CD8-positive, alpha-beta memory T cell (primary cell): Measurements from ENCODE around the gene RCN2. TPM values are rescaled to one million over a fixed set of nuclear protein-coding genes. Genes with fewer than 3 reads are reported as not detected.

Experiments
- CTCF ChIA-PET: fragments of 350-600 bp; sonication (Branson Sonifier 250); formaldehyde crosslinking; loops from one replicate; lab custom pipeline; 2021; ENCODE audit warnings: antibody characterized with exemption; lab: Charles Lee
- POLR2A ChIA-PET: fragments of 350-600 bp; sonication (Branson Sonifier 250); formaldehyde crosslinking; loops from one replicate; lab custom pipeline; 2021; ENCODE audit warnings: antibody characterized with exemption; lab: Charles Lee
- DNase-seq, 5 donors: peaks; one replicate each; pipeline versions ENCODE4 v3.0.0 to v3.0.0-alpha.2; 2020 to 2022; ENCODE audit warnings: mixed read lengths in 1 of 5
- H3K27ac ChIP-seq: one replicate; pipeline ENCODE4 v1.7.0; 2013; ENCODE audit warnings: low read depth, mild to moderate bottlenecking, low read length, moderate library complexity
- H3K27me3 ChIP-seq: 2 replicates; pipeline ENCODE4 v1.7.0; 2013; ENCODE audit warnings: low read length, mild to moderate bottlenecking; ENCODE audit not compliant: insufficient read depth, poor library complexity, severe bottlenecking
- H3K36me3 ChIP-seq: 2 replicates; pipeline ENCODE4 v1.7.0; 2013; ENCODE audit warnings: mild to moderate bottlenecking, low read length, moderate library complexity; ENCODE audit not compliant: insufficient read depth
- H3K4me1 ChIP-seq: 2 replicates; pipeline ENCODE4 v1.7.0; 2013; ENCODE audit warnings: mild to moderate bottlenecking, low read length, moderate library complexity; ENCODE audit not compliant: insufficient read depth
- H3K4me3 ChIP-seq: 2 replicates; pipeline ENCODE4 v1.7.0; 2013; ENCODE audit warnings: mild to moderate bottlenecking, low read length
- H3K9me3 ChIP-seq: 2 replicates; pipeline ENCODE4 v1.7.0; 2013; ENCODE audit warnings: mild to moderate bottlenecking, low read length
- H3K27ac Mint-ChIP-seq, 8 donors: one replicate each; pipeline ENCODE4 v1.8.0; 2020 to 2021; ENCODE audit warnings: mixed read lengths in 8 of 8, mild to moderate bottlenecking in 6 of 8, inconsistent platforms in 3 of 8, moderate library complexity in 3 of 8
- H3K27me3 Mint-ChIP-seq, 2 donors: one replicate each; pipeline ENCODE4 v1.8.0; 2020 to 2021; ENCODE audit warnings: mixed read lengths in 2 of 2, mild to moderate bottlenecking in 1 of 2, moderate library complexity in 1 of 2
- H3K36me3 Mint-ChIP-seq, 3 donors: one replicate each; pipeline ENCODE4 v1.8.0; 2020 to 2021; ENCODE audit warnings: mixed read lengths in 3 of 3, inconsistent platforms in 1 of 3, mild to moderate bottlenecking in 1 of 3
- H3K4me1 Mint-ChIP-seq, 3 donors: one replicate each; pipeline ENCODE4 v1.8.0; 2020 to 2021; ENCODE audit warnings: mixed read lengths in 3 of 3, inconsistent platforms in 1 of 3, mild to moderate bottlenecking in 1 of 3
- H3K4me3 Mint-ChIP-seq, 7 donors: one replicate each; pipeline ENCODE4 v1.8.0; 2020 to 2021; ENCODE audit warnings: mixed read lengths in 7 of 7, mild to moderate bottlenecking in 6 of 7, moderate library complexity in 4 of 7, inconsistent platforms in 2 of 7
- H3K9me3 Mint-ChIP-seq, 5 donors: one replicate each; pipeline ENCODE4 v1.8.0; 2020 to 2022; ENCODE audit warnings: mixed read lengths in 5 of 5, mild to moderate bottlenecking in 3 of 5, moderate library complexity in 2 of 5, inconsistent platforms in 1 of 5
- polyA plus RNA-seq: library from polyadenylated mRNA; unstranded; fragments of 300-500 nt; fragmentation: Illumina TruSeq; gene quantifications from one replicate; pipeline ENCODE4 v1.2.3, GENCODE V29; 2021
- total RNA-seq, 2 experiments: library from RNA; stranded (reverse); gene quantifications; one replicate each; pipeline ENCODE4 v1.2.3, GENCODE V29; 2021

Gene RCN2
- total and polyA plus RNA-seq, 3 experiments from 2014 or later: 35.9 to 54.2 (median 37.1) TPM

DNA sequence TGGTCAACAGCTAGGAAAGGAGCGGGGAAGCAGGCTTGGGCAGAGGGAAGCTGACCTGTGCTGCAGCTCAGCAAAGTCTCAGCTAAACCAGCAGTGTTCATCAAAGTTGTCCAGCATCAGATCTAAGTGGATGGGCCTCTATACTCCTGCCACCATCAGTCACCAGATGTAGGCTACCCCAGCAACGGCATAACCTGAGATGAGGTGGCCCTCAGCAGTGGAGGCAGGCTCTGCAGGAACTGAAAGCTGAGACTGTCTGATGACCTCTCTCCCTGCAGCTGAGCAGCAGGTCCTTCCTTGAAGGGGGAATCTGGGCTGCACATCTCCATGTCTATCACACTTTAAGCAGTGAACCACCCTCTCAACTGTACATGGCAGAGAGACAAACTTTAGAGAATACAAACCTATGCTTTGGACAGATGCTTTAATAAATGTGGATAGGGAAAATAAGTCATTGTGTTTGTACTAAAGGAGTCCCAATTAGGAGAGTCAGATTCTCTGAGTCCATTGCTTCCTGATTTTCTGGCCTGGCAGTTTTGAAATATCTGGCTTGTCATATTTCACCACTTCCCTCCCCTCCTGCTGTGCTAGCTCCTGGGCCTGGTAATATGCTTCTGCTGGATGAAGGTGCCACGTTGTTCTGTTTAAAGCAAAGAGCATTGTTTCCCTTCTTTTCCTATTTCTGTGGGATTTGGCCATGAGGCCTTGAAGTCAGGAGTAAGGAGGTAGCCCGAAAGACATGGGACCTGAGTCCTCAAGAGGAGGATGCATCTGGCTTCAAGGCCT lies 52.2 kb downstream of the RCN2 start:
- H3K4me1 ChIP-seq: peaks cover 21% of the 10 kb centered on the region
- H3K4me3 ChIP-seq: no peak overlapping the region
- no peak for DNase-seq
- H3K27ac Mint-ChIP-seq: no peak overlapping the region
- H3K27me3 ChIP-seq: no peaks in the 10 kb centered on the region
- no peaks in the 10 kb centered on the region for H3K36me3 ChIP-seq
- peaks cover 0 to 2% of the 10 kb centered on the region in 2 donors for H3K27me3 Mint-ChIP-seq
- H3K4me3 Mint-ChIP-seq: no peak overlapping the region
- no peaks in the 10 kb centered on the region for H3K9me3 Mint-ChIP-seq
- H3K27ac ChIP-seq: no peak overlapping the region
- POLR2A ChIA-PET: interaction anchor here (1.1 kb wide), 1 partner anchor 10 kb away, joined by 3 read pairs; no protein-coding TSS in a partner anchor
- no peaks in the 10 kb centered on the region for H3K36me3 Mint-ChIP-seq
- no peaks in the 10 kb centered on the region for H3K9me3 ChIP-seq
- CTCF ChIA-PET: interaction anchor here (0.9 to 1.0 kb wide), 3 partner anchors 11 to 30 kb away, joined by 3 to 5 read pairs (median 3); partner anchors contain the start of gene PSTPIP1
- H3K4me1 Mint-ChIP-seq: peaks cover 18 to 31% (median 20%) of the 10 kb centered on the region in 3 donors

DNA sequence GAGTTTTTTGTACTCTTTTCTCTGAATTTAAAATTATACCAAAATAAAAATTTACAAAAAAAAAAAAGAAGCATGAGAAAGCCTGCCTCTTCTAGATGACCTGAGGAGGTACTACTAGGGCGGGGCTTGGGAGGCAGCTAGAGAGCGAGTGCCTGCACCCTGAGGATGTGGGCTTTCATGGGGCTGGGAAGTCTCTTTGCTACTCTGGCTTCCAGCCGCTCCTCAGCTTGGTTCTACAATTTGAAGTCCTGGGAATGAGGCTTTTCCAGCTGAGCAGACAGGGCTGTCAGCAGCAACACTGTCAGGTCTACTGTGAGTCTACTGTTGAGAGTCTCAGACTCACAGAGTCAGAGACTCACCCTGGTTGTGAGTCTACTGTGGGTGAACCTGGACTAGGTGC lies 55.2 kb downstream of the RCN2 start:
- peaks cover 0 to 2% of the 10 kb centered on the region in 2 donors for H3K27me3 Mint-ChIP-seq
- no peaks in the 10 kb centered on the region for H3K36me3 Mint-ChIP-seq
- Histone ChIP-seq H3K9me3 (no peaks in the 10 kb centered on the region), H3K4me3 (no peak overlapping the region), H3K36me3 (no peaks in the 10 kb centered on the region), H3K27ac (no peak overlapping the region), H3K4me1 (peaks cover 24% of the 10 kb centered on the region), H3K27me3 (no peaks in the 10 kb centered on the region)
- peaks cover 24 to 46% (median 27%) of the 10 kb centered on the region in 3 donors for H3K4me1 Mint-ChIP-seq
- H3K4me3 Mint-ChIP-seq: no peak overlapping the region
- peak overlapping the region in 5 of 8 donors; percentile 47 to 75 (median 61) for H3K27ac Mint-ChIP-seq
- ChIA-PET POLR2A (interaction anchor here (0.7 to 2.0 kb wide), 2 partner anchors 19 to 27 kb away, joined by 6 read pairs; no protein-coding TSS in a partner anchor), CTCF (interaction anchor here (0.9 to 2.3 kb wide), 3 partner anchors 12 to 38 kb away, joined by 4 to 10 read pairs (median 6); no protein-coding TSS in a partner anchor)
- no peak for DNase-seq
- H3K9me3 Mint-ChIP-seq: no peaks in the 10 kb centered on the region

DNA sequence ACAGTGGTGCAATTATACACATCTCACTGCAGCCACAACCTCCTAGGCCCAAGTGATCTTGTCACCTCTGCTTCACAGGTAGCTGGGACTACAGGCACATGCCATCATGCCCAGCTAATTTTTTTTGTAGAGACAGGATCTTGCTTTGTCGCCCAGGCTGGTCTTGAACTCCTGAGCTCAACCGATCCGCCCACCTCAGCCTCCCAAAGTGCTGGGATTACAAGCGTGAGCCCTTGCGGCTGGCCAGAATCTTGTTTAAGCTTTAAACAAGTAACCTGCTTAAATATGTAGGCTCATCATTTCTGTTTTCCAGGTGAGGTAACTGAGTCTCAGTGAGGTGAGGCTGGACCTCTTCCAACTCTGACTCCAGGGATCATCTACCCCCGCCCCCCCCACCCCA lies 55.7 kb downstream of the RCN2 start:
- no peak for DNase-seq
- Histone ChIP-seq H3K27ac (no peak overlapping the region), H3K4me3 (no peak overlapping the region), H3K9me3 (no peaks in the 10 kb centered on the region), H3K36me3 (no peaks in the 10 kb centered on the region), H3K27me3 (no peaks in the 10 kb centered on the region), H3K4me1 (peaks cover 24% of the 10 kb centered on the region)
- ChIA-PET POLR2A (interaction anchor here (0.6 to 2.0 kb wide), 4 partner anchors 13 to 41 kb away, joined by 3 to 6 read pairs (median 6); no protein-coding TSS in a partner anchor), CTCF (interaction anchor here (0.7 to 2.3 kb wide), 4 partner anchors 13 to 851 kb away, joined by 4 to 10 read pairs (median 6); no protein-coding TSS in a partner anchor)
- peak overlapping the region in 1 of 7 donors; percentile 76 for H3K4me3 Mint-ChIP-seq
- H3K27me3 Mint-ChIP-seq: peaks cover 0 to 2% of the 10 kb centered on the region in 2 donors
- no peaks in the 10 kb centered on the region for H3K36me3 Mint-ChIP-seq
- H3K4me1 Mint-ChIP-seq: peaks cover 27 to 45% (median 28%) of the 10 kb centered on the region in 3 donors
- H3K9me3 Mint-ChIP-seq: no peaks in the 10 kb centered on the region
- H3K27ac Mint-ChIP-seq: peak overlapping the region in 5 of 8 donors; percentile 7 to 96 (median 58)

DNA sequence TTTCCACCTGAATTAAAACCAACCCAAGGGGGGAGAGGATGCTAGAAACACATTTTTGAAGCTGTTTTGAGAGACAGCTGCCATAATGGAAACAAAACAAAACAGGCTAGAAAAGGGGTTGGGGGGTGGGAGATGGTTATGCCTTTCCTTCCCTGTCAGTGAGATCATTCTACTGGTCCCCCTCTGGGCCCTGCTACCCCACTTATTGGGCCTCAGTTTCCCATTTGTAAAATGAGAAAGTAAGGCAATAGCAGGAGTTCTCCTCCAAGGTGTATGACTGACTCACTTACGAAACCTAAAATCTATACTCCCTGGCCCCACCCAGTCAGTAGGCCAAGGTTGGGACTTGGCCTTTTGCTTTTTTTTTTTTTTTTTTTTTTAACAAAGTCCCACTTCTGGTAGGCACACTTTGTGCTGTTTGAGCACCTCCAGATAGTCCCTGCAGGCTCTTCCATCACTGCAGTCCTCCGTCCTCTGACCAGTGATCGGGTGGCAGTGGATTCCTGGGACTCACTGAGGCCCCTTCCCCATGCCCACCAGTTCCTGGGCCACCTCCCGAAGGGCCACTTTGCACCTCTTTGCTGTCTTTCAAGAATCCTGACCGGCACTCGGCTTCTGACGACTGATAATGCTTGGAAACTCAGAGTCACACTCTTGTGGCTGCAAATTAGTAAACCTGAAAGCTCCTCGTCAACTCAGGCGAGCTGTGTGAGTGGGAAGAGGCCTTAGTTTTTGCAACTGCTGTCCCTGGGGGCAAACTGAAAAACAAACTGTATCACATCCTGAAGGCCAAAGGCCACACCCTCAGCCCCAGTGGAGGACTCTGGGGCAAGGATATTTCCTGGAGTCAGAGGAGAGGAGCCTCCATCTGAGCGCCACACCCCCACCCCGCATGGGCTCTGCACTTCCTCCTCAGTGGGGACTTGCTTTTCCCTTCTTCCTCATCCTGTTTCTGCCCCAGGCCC lies 56.6 kb downstream of the RCN2 start:
- ChIA-PET CTCF (interaction anchor here (0.8 to 2.3 kb wide), 3 partner anchors 19 to 36 kb away, joined by 3 to 10 read pairs (median 6); no protein-coding TSS in a partner anchor), POLR2A (interaction anchor here (0.6 to 2.0 kb wide), 6 partner anchors 9 to 40 kb away, joined by 3 to 6 read pairs (median 4); no protein-coding TSS in a partner anchor)
- H3K36me3 ChIP-seq: no peaks in the 10 kb centered on the region
- peak in 1 of 5 donors; percentile 51 for DNase-seq
- no peaks in the 10 kb centered on the region for H3K9me3 Mint-ChIP-seq
- peaks cover 31 to 54% (median 37%) of the 10 kb centered on the region in 3 donors for H3K4me1 Mint-ChIP-seq
- no peaks in the 10 kb centered on the region for H3K9me3 ChIP-seq
- peak overlapping the region; percentile 6 to 86 (median 59) for H3K4me3 Mint-ChIP-seq
- H3K4me3 ChIP-seq: no peak overlapping the region
- H3K27ac Mint-ChIP-seq: peak overlapping the region; percentile 52 to 96 (median 90)
- no peaks in the 10 kb centered on the region for H3K27me3 ChIP-seq
- peak overlapping the region; percentile 16 for H3K27ac ChIP-seq
- no peaks in the 10 kb centered on the region for H3K36me3 Mint-ChIP-seq
- no peaks in the 10 kb centered on the region for H3K27me3 Mint-ChIP-seq
- peaks cover 26% of the 10 kb centered on the region for H3K4me1 ChIP-seq

DNA sequence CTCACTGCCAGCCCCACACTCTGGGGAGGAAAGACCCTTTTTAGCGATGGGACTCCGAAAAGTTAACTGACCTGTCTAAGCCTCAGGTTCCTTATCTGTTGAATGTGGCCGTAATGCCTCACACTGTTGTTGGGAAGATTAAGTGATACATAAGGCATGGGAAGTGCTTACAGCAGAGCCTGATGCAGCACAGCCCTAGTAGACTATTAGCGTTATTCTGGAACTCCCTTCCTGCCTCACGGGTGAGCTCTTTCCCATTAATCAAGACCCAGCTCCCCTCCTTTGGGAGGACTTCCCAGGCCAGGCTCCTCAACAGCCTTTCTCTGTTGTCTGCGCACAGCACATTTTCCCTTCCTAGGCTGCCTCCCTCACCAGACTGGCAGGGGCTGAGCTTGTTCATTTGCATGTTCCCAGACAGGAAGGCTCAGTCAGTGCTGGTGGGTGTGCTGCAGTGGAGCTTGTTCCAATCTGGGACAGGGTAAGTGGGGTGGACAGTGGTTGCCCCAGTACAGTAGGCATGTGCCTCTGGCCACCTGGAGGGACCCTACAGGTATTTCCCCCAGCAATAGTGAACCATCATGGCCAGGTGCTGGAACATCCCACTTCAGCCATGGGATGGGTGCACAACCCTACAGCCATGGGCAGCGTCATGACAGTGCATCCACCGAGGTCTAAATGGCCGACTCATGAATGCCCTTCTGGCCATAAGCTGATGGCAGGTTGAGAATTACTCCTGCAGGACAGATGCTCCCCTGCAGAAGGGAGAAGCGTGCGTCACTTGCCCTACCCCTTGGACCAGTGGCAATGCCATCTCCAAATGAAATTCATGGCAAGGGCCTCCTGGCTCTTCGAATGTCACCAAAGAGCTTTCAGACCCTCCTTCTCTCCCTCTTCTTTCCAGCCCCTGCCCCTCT lies 57.6 kb downstream of the RCN2 start:
- ChIA-PET POLR2A (interaction anchor here (1.0 to 1.3 kb wide), 3 partner anchors 8 to 27 kb away, joined by 3 to 4 read pairs (median 4); no protein-coding TSS in a partner anchor), CTCF (interaction anchor here (0.8 to 2.3 kb wide), 3 partner anchors 16 to 24 kb away, joined by 3 to 10 read pairs (median 6); no protein-coding TSS in a partner anchor)
- Histone ChIP-seq H3K9me3 (no peaks in the 10 kb centered on the region), H3K4me3 (no peak overlapping the region), H3K27me3 (no peaks in the 10 kb centered on the region), H3K27ac (no peak overlapping the region), H3K36me3 (no peaks in the 10 kb centered on the region), H3K4me1 (peaks cover 35% of the 10 kb centered on the region)
- Mint-ChIP-seq H3K27me3 (no peaks in the 10 kb centered on the region), H3K9me3 (no peaks in the 10 kb centered on the region), H3K4me1 (peaks cover 40 to 64% (median 46%) of the 10 kb centered on the region in 3 donors), H3K36me3 (no peaks in the 10 kb centered on the region), H3K27ac (peak overlapping the region in 7 of 8 donors; percentile 52 to 94 (median 89)), H3K4me3 (peak overlapping the region; percentile 6 to 86 (median 59))
- peak in 1 of 5 donors; percentile 36 for DNase-seq

DNA sequence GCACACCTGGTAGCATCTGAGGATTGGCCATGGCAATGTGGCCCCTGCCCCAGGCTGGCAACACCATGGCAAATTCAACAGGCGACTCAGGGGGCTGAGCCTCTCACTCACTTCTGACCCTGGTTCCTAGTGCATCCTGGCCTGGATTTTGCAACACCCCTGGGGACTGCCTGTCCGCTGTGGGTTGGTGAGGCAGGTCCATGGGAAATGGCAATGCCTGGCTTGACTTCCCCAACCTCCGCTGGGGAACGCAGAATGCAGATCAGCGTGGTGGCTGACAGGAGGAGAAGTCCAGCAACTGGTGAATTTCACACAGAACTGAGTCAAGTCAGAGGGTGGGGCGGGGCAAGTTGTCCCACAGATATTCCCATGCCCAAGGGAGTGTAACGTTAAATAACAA lies 59.5 kb downstream of the RCN2 start:
- Mint-ChIP-seq H3K36me3 (peaks cover 0 to 11% (median 0%) of the 10 kb centered on the region in 3 donors), H3K9me3 (no peaks in the 10 kb centered on the region), H3K4me3 (peak overlapping the region in 1 of 7 donors; percentile 51), H3K27ac (peak overlapping the region in 4 of 8 donors; percentile 65 to 90 (median 80)), H3K27me3 (no peaks in the 10 kb centered on the region), H3K4me1 (peaks cover 48 to 71% (median 55%) of the 10 kb centered on the region in 3 donors)
- H3K27me3 ChIP-seq: no peaks in the 10 kb centered on the region
- H3K4me1 ChIP-seq: peaks cover 44% of the 10 kb centered on the region
- no peak overlapping the region for H3K27ac ChIP-seq
- H3K9me3 ChIP-seq: no peaks in the 10 kb centered on the region
- CTCF ChIA-PET: interaction anchor here (1.6 kb wide), 1 partner anchor 31 kb away, joined by 4 read pairs; no protein-coding TSS in a partner anchor
- POLR2A ChIA-PET: no interaction called here
- H3K36me3 ChIP-seq: no peaks in the 10 kb centered on the region
- peak in 1 of 5 donors; percentile 41 for DNase-seq
- H3K4me3 ChIP-seq: no peak overlapping the region
